ENCODE data around the gene SLC39A12. TPM values are rescaled to one million over a fixed set of nuclear protein-coding genes. Genes with fewer than 3 reads are reported as not detected.

SLC39A12 gene
- total and polyA plus RNA-seq, 10 of the 15 experiments (the other 5 are each of a cell fraction or from before 2014, with no cell fraction given) = 0.47 to 1.5 (median 0.68) TPM; not detected in 1

DNA sequence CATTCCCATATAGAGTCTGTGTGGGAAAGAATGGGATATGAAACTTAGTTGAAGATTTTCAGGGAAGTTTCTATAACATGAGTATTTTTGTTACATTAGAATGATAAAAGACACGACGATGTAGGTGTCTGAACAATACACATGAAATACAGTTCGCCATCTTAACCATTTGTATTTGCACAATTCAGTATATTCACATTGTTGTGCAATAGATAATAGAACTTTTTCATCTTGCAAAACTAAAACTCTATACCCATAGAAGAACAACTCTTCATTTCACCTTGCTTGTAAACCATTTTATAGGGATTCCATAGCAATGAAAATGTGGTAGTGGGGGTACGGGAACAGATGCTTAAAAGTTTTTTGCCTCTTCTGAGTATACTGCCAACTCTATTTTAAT, 32.8 kb downstream of the SLC39A12 start:
- ATAC-seq (no peak), FAIRE-seq (no peak), DNase-seq (ENCODE audit: low read depth, low spot score) (no peak)
- BruUV-seq (replicated peaks) = no TSS peak
- Histone ChIP-seq H3K36me3 (ENCODE audit: control insufficient read depth in 2 of 2, insufficient read depth in 2 of 2, low read length in 1 of 2) (no peaks in the 10 kb centered on the region), H3K79me2 (ENCODE audit: control insufficient read depth, insufficient read depth, low read length) (no peaks in the 10 kb centered on the region), H3K9me3 (replicated peaks; ENCODE audit: control insufficient read depth, insufficient read depth, low read length) (no peaks in the 10 kb centered on the region; the same call in 2 of the 3 replicates), H3K4me1 (ENCODE audit: control insufficient read depth, insufficient read depth, low read length) (no peaks in the 10 kb centered on the region; the same call in 1 of the 2 replicates), H3K9ac (ENCODE audit: control insufficient read depth, insufficient read depth, low read length) (no peak overlapping the region), H2AFZ (ENCODE audit: control insufficient read depth, low read depth, low read length) (no peak overlapping the region), H3K4me2 (ENCODE audit: control insufficient read depth, insufficient read depth) (no peak overlapping the region), H3K27me3 (replicated peaks in 1 of 2; ENCODE audit: control insufficient read depth in 2 of 2, insufficient read depth in 2 of 2, low read length in 1 of 2) (no peaks in the 10 kb centered on the region), H3K27ac (ENCODE audit: control insufficient read depth, insufficient read depth) (no peak overlapping the region), H4K20me1 (ENCODE audit: control insufficient read depth, insufficient read depth) (no peaks in the 10 kb centered on the region), H3K4me3 (no peak overlapping the region)
- TF ChIP-seq KDM1A (IDR thresholded peaks at IDR 0.05; ENCODE audit: borderline replicate concordance) = no peak
- TF ChIP-seq TBL1XR1 (IDR thresholded peaks at IDR 0.05; ENCODE audit: low read depth, low read length) = no peak
- TF ChIP-seq NKRF (conservative IDR thresholded peaks at IDR 0.05) = no peak
- TF ChIP-seq SMAD1 (IDR thresholded peaks at IDR 0.05; ENCODE audit: low read depth, partially characterized antibody) = no peak
- no peak for TF ChIP-seq ATF2 (IDR thresholded peaks at IDR 0.05; ENCODE audit: low read length)
- TF ChIP-seq TCF7 (IDR thresholded peaks at IDR 0.05; ENCODE audit: borderline replicate concordance) = no peak
- TF ChIP-seq E2F4 (IDR thresholded peaks at IDR 0.05; ENCODE audit: low read depth, low read length) = no peak
- no peak for TF ChIP-seq BACH1 (IDR thresholded peaks at IDR 0.05; ENCODE audit: borderline replicate concordance)
- TF ChIP-seq MTA3 (IDR thresholded peaks at IDR 0.05; ENCODE audit: borderline replicate concordance, low read length) = no peak
- no peak for TF ChIP-seq SMAD5 (IDR thresholded peaks at IDR 0.05; ENCODE audit: low read depth)
- POLR2A ChIA-PET = interaction anchor here (0.6 to 0.7 kb wide), 2 partner anchors 297 to 520 kb away, joined by 3 to 5 read pairs; no protein-coding TSS in a partner anchor
- intact Hi-C loops (cut with micrococcal nuclease; ENCODE audit: unreplicated experiment) = loop anchor here (5.0 kb wide), 2 partner anchors 118 to 132 kb away; no protein-coding TSS in a partner anchor
- CTCF ChIA-PET = interaction anchor here (1.6 kb wide), 1 partner anchor 10 kb away, joined by 4 read pairs; no protein-coding TSS in a partner anchor
- in situ Hi-C loops (cut with MboI) = no loop called here
- WGBS (ENCODE audit: insufficient coverage, insufficient replicate concordance, low lambda C conversion rate, missing lambda C conversion rate) = 25% methylated on average over 4 of the region's 4 CpGs
- RAD21 ChIA-PET (ENCODE audit: unreplicated experiment) = interaction anchor here (1.0 kb wide), 1 partner anchor 118 kb away, joined by 3 read pairs; no protein-coding TSS in a partner anchor
- SMC1A ChIA-PET (ENCODE audit: uncharacterized antibody, unreplicated experiment) = interaction anchor here (1.3 to 1.4 kb wide), 2 partner anchors 11 to 13 kb away, joined by 3 to 6 read pairs; no protein-coding TSS in a partner anchor
